ENCODE measurements around the gene ACTN3.

- TF ChIP-seq CTCF (IDR thresholded peaks at IDR 0.05; ENCODE audit: poor library complexity, severe bottlenecking) (no peak), SMC3 (conservative IDR thresholded peaks at IDR 0.05; ENCODE audit: poor library complexity) (peak; percentile 7), POLR2AphosphoS5 (IDR thresholded peaks at IDR 0.05) (no peak)
These were observed 24.1 kb downstream of the ACTN3 start for GRCh38 chr11:66570850-66571180.

Measured in neural cell (in vitro differentiated cells).